ENCODE results near the gene PPP4C.

PPP4C gene

GRCh38 chr16:30082545-30083090, 6.8 kb downstream of the PPP4C start:
- no peak for DNase-seq (ENCODE audit: low read depth in 2 of 2)

- no peak for DNase-seq (ENCODE audit: low read depth in 2 of 2)
These were observed 7.6 kb downstream of the PPP4C start for GRCh38 chr16:30083216-30084055.

GRCh38 chr16:30084096-30084815, 8.5 kb downstream of the PPP4C start:
- no peak for DNase-seq (ENCODE audit: low read depth in 2 of 2)

GRCh38 chr16:30084816-30085159, 9.0 kb downstream of the PPP4C start:
- no peak for DNase-seq (ENCODE audit: low read depth in 2 of 2)

- DNase-seq (ENCODE audit: low read depth in 2 of 2) = no peak
These were observed 9.5 kb downstream of the PPP4C start for GRCh38 chr16:30085247-30085646.

- DNase-seq (ENCODE audit: low read depth in 2 of 2) = no peak
These were observed 10.0 kb downstream of the PPP4C start for GRCh38 chr16:30085820-30086219.

GRCh38 chr16:30086291-30087140, 10.7 kb downstream of the PPP4C start:
- DNase-seq (ENCODE audit: low read depth in 2 of 2) = no peak

GRCh38 chr16:30087181-30087898, 11.5 kb downstream of the PPP4C start:
- DNase-seq (ENCODE audit: low read depth in 2 of 2) = no peak

- DNase-seq (ENCODE audit: low read depth in 2 of 2) = no peak
These were observed 12.5 kb downstream of the PPP4C start for GRCh38 chr16:30088237-30088831.

- no peak for DNase-seq (ENCODE audit: low read depth in 2 of 2)
These were observed 13.2 kb downstream of the PPP4C start for GRCh38 chr16:30088832-30089624.

- no peak for DNase-seq (ENCODE audit: low read depth in 2 of 2)
These were observed 15.0 kb downstream of the PPP4C start for GRCh38 chr16:30090610-30091331.

- peak; percentile 79 to 87 for DNase-seq (ENCODE audit: low read depth in 2 of 2)
These were observed 15.9 kb downstream of the PPP4C start, which contains the start of gene TBX6 for GRCh38 chr16:30091474-30092372. Gene TBX6, minus strand, starts transcription at chr16:30091924. Its CDS starts 731 bp downstream, at chr16:30091193.

- peak in 1 of 2 donors; percentile 23 for DNase-seq (ENCODE audit: low read depth in 2 of 2)
These were observed 16.7 kb downstream of the PPP4C start for GRCh38 chr16:30092373-30093010.

GRCh38 chr16:30094541-30095165, 18.9 kb downstream of the PPP4C start:
- no peak for DNase-seq (ENCODE audit: low read depth in 2 of 2)

GRCh38 chr16:30095166-30096078, 19.6 kb downstream of the PPP4C start:
- no peak for DNase-seq (ENCODE audit: low read depth in 2 of 2)

Measured in stimulated activated CD4-positive, alpha-beta T cell treated with anti-CD3 and anti-CD28 coated beads, Interleukin-1b, Interleukin-23, amount 100 ng/mL, for 1 hour (primary cell).